Measurements from ENCODE around the gene KDM2A.
"Not testable (repeated sequence)": the region's sequence is repeated elsewhere in the genome, so short reads cannot be mapped to it uniquely, and the experiment has no call there.

Gene KDM2A

DNA sequence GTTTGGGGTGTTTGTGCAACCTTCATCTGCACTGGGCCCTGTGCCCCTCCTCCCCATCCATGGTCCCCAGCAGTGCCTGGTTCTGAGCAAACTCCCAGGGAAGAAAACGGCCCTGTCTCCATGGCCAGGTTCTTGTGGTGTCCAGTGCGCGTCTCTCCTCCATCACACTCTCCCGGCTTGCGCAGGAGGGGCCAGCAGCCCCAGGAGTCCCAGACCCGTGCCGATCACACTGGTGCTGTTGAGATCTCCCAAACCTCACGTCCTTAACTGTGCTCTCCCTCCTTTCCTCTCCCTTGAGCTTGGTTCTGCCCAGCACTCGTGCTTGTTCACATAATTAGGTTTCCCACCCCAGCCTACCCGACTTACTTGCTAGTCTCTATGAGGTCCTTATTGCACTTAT is 136.3 kb downstream of the KDM2A start:
- no peak for DNase-seq (ENCODE audit: insufficient read length, low spot score)
- FAIRE-seq = no peak

DNA sequence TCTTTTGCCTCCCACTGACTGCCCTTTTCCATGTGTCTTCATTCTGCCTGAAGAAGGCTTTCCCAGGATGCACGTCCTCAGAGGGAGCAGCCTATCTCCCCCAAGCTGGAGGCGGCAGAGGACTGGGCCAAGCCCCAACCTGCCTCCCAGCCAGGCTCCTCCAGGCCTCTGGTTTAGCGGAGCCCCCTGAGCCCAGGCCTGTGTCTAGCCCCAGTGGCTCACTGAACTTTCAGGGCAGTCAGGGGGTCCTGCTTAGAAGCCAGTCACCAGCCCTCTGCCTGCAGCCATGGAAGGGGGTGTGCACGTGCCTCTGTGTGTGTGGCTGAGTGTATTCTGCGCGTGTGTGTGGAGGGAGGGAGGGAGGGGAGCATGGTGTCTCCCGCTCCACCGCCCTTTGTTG is 136.8 kb downstream of the KDM2A start:
- no peak for DNase-seq (ENCODE audit: insufficient read length, low spot score)
- FAIRE-seq = no peak

DNA sequence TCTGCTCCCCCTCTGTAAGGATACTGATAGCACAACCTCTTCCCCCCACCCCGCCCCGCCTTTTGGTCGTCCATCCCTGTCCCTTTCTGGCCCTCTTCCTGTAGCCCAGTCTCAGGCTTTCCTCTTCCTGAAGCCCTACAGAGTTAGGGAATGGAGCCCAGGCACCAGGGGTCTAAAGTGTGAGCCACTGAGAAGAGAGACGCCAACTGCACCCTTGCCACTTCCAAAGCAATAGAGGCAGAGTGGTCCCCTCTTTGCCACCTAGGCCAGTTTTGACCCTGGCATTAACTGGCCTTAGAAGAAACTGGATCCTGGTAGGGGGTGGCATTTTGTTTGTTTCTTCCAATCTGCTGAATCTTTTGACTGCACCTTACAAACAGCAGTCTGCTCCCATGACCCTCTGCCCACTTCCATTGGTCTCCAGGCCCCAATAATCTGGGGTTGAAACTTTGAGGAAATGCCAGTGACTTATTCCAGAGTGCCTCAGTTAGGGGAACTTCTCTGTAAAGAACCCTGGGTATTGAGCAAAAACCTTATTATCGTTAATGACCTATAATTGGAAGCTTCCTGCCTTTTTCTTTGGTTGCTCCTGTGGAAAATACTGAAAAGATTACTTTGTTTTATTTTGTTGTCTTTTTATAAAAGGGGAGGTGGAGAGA is 137.5 kb downstream of the KDM2A start:
- FAIRE-seq (no peak), DNase-seq (ENCODE audit: insufficient read length, low spot score) (no peak)

DNA sequence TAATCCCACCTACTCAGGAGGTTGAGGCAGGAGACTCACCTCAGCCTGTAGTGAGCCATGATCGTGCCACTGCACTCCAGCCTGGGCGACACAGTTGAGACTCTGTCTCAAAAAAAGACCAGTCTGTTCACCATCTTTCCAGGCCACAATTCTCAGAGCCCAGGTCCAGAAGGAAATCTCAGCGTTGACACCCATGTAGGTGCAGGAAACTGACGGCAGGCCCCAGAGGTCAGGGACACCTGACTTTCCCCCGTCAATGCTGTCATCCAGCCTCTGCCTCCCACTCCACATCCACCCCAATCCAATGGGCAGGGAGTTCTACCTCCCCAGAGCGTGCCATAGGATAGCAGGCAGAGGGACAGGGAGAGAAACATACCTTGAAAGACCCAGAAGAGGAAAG is 141.3 kb downstream of the KDM2A start:
- FAIRE-seq = no peak
- no peak for DNase-seq (ENCODE audit: insufficient read length, low spot score)

DNA sequence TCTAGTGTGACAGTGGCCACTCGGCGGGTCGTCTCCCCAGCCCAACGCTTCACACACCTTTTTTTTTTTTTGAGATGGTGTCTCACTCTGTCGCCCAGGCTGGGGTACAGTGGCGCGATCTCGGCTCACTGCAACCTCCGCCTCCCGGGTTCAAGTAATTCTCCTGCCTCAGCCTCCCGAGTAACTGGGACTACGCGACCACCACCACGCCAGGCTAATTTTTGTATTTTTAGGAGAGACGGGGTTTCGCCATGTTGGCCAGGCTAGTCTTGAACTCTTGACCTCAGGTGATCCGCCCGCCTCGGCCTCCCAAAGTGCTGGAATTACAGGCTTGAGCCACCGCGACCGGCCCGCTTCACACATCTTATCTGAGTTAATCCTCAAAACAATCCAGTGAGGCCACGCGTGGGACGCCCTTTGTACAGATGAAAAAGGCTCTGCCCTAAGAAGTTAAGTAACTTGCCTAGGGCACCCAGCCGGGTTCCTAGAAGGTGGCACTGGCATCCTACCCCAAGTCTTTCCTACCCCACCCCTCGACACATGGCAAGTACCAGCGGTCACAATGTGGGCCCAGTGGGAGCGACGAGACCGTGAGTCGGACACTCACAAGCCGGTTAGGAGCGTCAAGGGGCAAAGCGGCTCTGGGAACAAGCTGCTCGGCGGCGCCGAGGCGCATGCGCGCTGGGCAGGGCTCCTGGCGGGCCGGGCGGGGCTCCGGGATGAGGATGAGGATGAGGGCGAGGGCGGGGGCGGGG is 142.0 kb downstream of the KDM2A start:
- FAIRE-seq = not testable (repeated sequence)

DNA sequence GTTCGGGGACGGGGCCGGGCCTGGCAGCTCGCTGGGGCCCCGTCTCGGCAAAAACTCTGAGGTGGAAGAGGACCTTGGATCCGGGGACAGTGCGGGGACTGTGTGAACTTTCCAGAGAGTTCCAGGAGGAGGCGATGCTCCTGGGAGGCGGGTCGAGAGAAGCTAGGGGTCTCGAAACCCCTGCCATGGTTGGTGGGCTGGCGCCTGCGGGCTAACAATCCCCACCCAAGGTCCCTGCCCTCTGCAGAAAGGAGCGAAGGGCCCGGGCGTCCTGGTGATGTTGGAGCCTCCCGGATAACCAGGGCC is 142.5 kb downstream of the KDM2A start:
- FAIRE-seq (no peak), DNase-seq (ENCODE audit: insufficient read length, low spot score) (no peak)

More for the DNA sequence above, 142.0 kb downstream of the KDM2A start:
- DNase-seq (ENCODE audit: insufficient read length, low spot score) = not testable (repeated sequence)

DNA sequence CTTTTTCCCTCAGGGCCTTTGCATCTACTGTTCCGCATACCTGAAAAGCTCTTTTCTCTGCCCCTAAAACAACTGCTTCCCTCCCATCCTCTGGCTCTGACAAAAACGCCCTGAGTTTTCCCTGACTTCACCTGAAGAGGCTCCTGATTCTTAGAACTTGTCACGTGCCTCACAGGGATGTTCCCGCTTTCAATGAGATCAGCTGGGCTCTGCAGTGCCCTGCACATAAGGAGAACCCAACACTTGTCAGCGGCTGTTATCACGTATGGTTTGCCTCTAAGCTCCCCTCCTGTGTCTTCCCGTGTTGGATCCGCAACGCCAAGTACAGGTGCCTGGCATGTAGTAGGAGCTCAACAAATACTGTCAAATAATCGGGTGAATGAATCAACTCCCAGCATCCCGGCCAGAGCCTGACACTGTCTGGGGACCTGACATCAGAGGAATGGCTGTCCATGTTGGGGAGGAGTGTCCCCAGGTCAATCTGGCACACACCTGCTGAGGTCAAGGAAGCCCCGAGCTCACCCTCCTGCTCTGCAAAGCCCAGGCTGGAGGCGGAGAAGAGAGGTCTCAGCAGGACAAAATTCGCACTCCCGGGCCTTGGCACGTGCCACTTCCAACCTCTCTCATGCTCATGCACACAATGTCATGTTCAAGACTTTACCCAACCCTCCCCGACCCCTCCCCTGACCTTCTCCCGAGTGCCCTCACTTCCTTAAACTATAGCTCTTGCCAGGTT is 143.1 kb downstream of the KDM2A start:
- peak; percentile 69 for FAIRE-seq
- DNase-seq (ENCODE audit: insufficient read length, low spot score) = no peak

DNA sequence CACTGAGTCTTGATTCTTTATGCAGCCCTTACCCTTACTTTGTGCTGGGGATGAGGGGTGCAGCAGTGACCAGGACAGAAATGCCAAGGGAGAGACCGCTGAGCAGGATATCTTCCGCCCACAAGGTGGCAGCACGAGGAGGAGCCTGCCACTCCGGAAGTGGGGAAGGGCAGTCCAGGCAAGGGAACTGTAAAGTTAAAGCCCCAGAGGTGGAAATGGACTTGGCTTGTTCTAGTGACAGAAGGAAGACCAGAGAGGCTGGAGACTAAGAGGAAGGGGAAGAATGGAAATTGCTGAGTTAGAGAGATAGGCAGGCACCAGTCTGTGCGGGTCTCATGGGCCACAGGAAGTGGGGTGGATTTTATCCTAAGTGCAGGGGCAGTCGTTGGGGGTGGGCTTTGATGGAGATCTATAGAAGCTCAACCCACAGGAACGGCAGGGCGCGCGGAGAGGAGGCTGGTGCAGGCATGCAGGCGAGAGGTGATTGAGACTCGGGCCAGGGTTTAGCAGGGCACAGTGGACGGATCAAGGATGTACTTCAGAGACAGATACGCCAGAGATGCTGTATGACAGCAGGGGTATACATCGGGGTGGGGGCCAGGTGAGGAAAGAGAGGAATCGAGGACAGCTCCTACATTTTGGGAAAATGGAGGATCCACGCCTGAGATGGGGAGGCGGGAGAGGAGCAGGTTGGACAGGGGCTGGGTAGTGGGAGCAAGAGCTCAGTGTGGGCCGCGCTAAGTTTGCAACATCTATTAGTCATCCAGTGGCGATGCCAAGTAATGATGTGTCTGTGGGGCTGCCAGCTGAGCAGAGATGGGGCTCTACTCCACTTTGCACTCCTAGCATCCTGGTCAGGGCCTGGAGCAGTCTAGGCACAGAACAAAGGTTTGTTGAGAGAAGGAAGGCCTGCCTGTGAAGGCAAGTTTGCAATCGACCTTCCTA is 143.9 kb downstream of the KDM2A start:
- FAIRE-seq (peak; percentile 95), DNase-seq (ENCODE audit: insufficient read length, low spot score) (peak; percentile 98)

DNA sequence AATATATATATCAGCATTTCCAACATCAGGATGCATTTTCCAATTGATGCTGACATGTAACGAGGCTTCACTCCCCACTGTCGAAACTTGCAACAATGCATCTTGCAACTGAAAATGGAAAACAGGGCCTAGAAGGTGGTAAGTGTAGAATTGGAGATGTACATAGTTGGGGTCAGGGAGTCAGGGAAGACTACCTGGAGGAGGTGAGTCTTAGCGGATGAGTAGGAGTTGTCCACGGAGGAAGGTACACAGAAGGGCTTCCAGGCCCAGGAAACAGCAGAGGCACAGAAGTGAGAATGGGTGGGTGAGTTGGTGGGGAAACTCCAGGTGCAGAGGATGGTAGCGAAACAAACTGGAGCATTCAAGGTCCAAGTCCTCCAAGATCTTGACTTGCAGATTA is 145.2 kb downstream of the KDM2A start:
- no peak for FAIRE-seq
- DNase-seq (ENCODE audit: insufficient read length, low spot score) = no peak

DNA sequence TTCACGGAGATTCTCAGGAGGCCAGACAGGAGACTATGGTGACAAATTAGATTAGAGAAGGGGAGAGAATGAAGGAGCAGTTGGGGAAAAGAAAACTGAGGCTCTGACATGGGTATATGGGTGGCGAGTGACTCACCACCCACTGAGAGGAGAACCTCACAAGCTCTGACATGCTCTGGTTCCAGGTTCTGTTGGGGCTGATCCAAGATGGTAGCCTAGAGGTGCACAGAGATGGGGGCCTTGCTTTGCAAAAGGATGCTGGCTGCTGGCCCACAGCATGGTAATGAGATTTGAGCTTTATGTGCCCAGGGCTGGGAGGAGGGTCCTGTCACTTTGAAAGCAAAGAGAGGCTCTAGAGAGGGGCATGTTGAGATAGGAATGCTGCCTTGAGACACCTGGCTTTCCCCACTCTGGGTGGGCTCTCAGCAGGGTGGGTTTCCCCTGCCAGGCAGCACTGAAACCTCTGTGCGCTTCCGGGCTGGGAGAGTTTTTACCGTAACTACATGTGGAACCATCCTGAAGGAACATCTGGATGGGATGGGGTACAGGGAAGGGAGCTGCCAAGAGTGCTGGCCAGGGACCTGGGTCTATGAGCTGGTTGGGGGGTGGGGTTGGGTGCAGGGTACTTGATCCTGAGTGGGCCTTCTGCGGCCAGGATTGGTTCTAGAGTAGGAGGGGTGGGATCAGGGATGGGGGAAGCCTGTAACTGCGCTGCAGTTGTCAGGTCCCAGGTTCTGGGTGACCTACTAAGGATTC is 146.0 kb downstream of the KDM2A start:
- DNase-seq (ENCODE audit: insufficient read length, low spot score) (no peak), FAIRE-seq (no peak)

DNA sequence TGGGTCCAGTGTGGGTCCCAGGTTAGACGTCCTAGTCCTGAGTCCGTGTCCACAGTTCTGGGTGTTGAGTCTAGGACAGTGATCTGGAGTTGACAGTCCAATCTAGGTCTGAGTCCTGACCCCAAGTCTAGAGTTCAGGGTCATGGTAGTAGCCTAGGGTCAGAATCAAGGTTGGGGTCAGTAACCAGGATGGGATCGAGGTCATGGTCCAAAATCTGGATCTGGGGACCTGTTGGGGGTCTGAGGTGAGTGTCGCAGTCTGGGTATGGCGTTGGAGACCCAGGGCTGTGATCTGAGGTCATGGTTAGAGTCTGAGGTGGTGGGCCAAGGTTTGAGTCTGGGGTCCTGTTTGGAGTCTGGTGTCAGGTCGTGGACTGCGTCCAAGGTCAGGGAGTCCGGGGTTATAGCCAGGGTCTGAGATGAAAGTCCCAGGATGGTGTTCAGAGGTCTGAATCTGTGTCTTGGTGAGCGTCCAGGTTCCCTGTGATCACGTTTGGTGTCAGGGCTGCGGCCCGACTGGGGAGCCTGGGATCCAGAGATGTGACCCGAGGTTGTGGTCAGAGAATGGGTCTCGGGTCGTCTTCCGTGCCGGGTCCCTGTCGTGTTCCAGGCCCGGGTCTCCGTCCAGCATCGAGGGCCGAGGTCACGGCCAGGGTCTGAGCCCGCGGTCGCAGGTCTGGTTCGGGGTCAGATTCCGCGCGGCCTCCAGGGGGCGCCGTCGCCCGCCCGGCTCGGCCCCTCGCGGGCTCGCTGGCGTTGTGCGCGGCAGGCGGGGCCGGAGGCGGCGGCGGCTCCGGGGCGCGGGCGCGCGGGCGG is 146.8 kb downstream of the KDM2A start:
- FAIRE-seq (no peak), DNase-seq (ENCODE audit: insufficient read length, low spot score) (peak; percentile 92)

DNA sequence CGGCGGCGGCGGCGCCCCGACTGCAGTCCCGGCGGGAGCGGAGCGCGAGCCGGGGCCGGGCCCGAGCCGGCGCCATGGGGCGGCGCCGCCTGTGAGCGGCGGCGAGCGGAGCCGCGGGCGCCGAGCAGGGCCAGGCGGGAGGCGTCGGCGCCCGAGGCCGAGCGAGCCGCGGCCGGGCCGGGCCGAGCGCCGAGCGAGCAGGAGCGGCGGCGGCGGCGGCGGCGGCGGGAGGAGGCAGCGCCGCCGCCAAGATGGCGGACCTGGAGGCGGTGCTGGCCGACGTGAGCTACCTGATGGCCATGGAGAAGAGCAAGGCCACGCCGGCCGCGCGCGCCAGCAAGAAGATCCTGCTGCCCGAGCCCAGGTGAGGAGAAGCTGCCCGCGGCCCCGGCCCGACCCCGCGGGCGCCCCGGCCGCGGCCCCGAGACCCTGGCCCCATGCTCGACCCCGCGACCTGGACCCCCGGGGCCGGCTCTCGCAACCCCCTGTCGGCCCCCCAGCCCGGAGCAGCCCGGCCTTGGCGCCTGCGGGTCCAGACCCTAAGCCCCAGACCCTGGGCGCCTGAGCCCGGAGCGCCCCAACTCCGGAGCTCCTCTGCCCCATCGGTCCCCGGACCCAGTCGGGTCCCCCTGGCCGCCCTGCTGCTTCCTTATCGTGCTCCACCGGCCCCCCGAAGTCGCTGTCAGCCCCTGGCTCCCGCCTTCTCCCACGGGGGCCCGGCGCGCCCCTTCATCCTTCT is 147.6 kb downstream of the KDM2A start, which contains the start of gene GRK2:
GRK2 (plus strand) TSS at position 25 of the 739 bp plus-strand sequence; CDS start at position 252, 227 bp downstream.
- no peak for FAIRE-seq
- DNase-seq (ENCODE audit: insufficient read length, low spot score) = peak; percentile 67

DNA sequence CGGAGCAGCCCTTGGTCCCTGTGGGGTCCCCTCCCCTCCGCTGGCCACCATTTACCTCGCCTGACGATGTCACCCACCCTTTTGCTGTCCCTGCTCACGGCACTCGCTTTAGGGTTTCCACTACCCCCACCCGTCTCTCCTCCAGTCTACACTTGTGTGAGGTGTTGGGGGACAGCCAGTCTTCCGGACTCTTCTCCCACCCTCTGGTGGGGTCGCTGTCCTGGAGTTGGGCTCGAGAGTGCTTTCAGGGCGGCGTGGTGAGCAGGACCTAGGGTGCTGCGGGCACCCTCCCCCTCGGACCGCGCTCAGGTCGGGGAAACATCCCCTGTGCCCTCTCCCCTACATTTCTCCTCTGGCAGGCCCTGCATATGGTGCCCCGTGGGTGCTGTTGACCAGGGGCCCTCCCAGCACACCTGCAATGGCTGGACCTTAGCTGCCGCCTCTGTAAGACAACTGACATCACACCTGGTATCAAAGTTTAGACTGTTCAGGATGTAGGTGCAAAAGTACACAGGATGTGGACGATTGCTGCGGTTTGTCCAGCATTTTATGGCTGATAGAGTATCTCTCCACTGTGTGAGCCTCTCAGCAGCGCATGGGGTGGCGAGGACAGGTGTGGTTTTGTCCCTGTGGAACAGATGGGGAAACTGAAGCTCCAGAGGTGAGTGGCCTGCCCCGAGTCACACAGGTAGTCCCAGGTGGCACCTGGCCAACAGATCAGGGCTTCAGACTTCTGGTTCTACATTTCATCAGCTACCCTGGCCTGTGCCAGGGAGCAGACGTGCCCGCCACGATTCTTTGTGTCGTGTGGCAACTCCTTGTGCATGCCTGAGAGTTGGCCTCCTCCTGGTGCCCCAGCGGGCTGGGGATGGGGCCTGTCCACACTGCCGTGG is 148.4 kb downstream of the KDM2A start:
- FAIRE-seq = peak; percentile 55

DNA sequence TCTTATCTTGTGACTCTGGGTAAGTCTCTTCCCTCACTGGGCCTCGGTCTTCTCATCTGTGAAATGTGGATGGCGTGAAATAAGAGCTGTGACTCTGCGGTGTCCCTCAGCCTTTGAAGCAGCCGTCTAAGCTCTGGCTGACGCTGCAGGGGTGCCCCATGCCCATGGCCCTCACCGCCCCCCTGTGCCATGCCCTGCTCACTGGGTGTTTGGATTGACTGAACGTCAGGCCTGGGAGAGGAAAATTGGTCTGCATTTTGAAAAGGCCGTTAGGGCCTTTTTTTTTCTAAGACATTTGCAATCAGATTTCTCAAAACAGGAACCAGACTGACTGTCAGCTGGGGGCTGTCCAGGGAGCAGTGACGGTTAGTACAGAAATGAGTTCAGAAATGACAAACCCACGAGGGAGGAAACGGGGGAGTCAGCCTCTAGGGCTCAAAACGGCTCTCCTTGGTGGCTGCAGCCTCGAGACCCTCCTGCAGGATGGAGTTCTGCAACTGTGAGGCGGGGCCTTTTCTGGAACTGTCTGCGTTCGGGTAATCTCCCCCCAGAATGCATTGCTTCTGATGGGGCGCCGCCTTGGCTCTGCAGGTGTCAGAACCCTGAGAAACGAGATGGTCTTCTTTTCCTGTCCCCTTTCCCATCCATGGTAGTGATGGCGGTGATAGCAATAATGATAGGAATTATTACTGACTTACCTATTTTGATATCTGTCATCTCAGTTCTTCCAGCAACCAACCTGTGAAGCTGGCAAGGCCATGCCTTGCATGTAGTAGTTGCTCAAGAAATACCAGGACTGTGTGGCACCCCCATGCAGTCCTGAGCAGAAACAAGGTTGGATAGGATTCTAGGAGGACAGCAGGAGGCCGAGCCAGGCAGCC is 149.3 kb downstream of the KDM2A start:
- FAIRE-seq (no peak), DNase-seq (ENCODE audit: insufficient read length, low spot score) (no peak)

More for the DNA sequence above, 148.4 kb downstream of the KDM2A start:
- DNase-seq (ENCODE audit: insufficient read length, low spot score) = no peak

DNA sequence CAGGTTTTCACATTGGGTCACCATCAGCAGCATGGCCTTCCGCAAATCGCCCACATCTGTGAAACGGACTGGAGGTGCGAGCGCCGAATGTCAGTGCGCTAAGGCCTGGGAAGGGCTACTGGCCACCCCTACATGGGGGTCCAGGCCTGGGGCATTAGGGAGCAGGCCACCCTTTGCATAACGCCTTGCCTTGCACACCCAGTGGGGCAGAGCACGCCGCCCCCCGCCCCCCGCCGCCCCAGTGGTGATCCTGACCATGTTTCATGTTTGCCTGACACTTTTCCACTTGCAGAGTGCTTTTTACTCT is 149.9 kb downstream of the KDM2A start:
- FAIRE-seq (no peak), DNase-seq (ENCODE audit: insufficient read length, low spot score) (no peak)

DNA sequence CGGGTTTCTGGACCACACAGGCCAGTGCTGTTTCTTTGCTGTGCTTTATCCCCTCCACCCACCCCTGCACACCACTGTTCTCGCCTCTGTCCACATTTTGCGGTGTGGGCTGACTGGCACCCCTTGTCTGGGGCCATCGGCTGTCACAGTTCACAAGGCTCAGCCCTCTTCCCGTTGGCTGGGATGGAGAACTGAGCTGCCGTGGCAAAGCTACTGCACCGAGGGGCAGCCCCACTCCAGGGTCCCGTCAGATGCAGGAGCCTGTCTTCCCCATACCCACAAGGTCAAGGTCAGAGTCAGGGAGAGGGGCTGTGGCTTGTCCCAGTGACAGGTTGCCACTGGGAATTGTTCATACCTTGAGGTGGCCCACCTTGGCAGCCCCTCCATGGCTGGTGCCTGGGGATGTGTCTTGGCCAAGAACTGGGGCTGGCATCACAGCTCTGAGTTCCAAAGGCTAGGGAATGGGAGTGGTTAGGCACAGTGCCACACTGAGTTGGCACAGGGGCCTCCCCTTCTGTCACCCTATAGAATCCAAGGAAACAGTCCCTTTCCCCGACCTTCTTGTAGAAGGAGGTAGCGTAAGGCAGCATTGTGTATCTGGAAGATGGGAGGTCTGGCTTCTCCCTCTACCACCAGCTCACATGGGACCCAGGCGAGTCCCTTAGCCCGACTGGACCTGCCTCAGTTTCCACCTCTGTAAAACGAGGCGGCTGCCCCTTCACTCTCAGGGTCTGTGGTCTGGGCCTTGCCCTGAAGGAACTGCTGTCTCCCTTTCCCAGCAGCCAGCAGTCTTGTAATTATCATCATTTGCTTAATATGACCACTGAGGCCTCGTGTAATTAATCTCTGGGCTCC is 150.6 kb downstream of the KDM2A start:
- DNase-seq (ENCODE audit: insufficient read length, low spot score) (no peak), FAIRE-seq (peak; percentile 33)

Measured in HTR-8/SVneo (cell line).